ENCODE measurements around the gene NAP1L4.
A peak's percentile ranks its signal among the peaks of the same experiment; 100 is the strongest.

The NAP1L4 gene

GRCh38 chr11:2982214-2982613 lies 9.9 kb downstream of the NAP1L4 start:
- no peak for DNase-seq (ENCODE audit: low spot score)
- no peak for TF ChIP-seq CTCF (IDR thresholded peaks at IDR 0.05; ENCODE audit: extremely low read depth, missing control alignments)

- no peak for TF ChIP-seq CTCF (IDR thresholded peaks at IDR 0.05; ENCODE audit: extremely low read depth, missing control alignments)
- DNase-seq (ENCODE audit: low spot score), result no peak
Measured at GRCh38 chr11:2981130-2981529, 11.0 kb downstream of the NAP1L4 start.

GRCh38 chr11:2980168-2980840 lies 11.8 kb downstream of the NAP1L4 start:
- TF ChIP-seq CTCF (IDR thresholded peaks at IDR 0.05; ENCODE audit: extremely low read depth, missing control alignments), result no peak

GRCh38 chr11:2977113-2977512 lies 15.0 kb downstream of the NAP1L4 start:
- TF ChIP-seq CTCF (IDR thresholded peaks at IDR 0.05; ENCODE audit: extremely low read depth, missing control alignments), result no peak

More at GRCh38 chr11:2980168-2980840, 11.8 kb downstream of the NAP1L4 start:
- DNase-seq (ENCODE audit: low spot score), result no peak

GRCh38 chr11:2976294-2977063 lies 15.7 kb downstream of the NAP1L4 start:
- no peak for DNase-seq (ENCODE audit: low spot score)
- TF ChIP-seq CTCF (IDR thresholded peaks at IDR 0.05; ENCODE audit: extremely low read depth, missing control alignments), result no peak

More at GRCh38 chr11:2977113-2977512, 15.0 kb downstream of the NAP1L4 start:
- no peak for DNase-seq (ENCODE audit: low spot score)

GRCh38 chr11:2975594-2975993 lies 16.5 kb downstream of the NAP1L4 start:
- no peak for TF ChIP-seq CTCF (IDR thresholded peaks at IDR 0.05; ENCODE audit: extremely low read depth, missing control alignments)
- DNase-seq (ENCODE audit: low spot score), result peak; percentile 37

GRCh38 chr11:2974272-2974671 lies 17.9 kb downstream of the NAP1L4 start:
- no peak for TF ChIP-seq CTCF (IDR thresholded peaks at IDR 0.05; ENCODE audit: extremely low read depth, missing control alignments)
- no peak for DNase-seq (ENCODE audit: low spot score)
